Kidney capillary endothelial cell (primary cell): Measurements from ENCODE around the gene ZSWIM3.

Experiments used
- DNase-seq: peaks from one replicate; pipeline ENCODE4 v3.0.0-alpha.2; 2018; ENCODE audit warnings: low spot score

Gene ZSWIM3

GRCh38 chr20:45833030-45833882 lies 24.2 kb upstream of the ZSWIM3 start, which contains the start of gene SNX21:
TSS of gene SNX21 (plus strand) at chr20:45833799. CDS start at chr20:45833920, 121 bp downstream.
- DNase-seq = peak; percentile 77

GRCh38 chr20:45833883-45834796 lies 23.3 kb upstream of the ZSWIM3 start:
- DNase-seq = no peak

- DNase-seq = no peak
Observed at GRCh38 chr20:45834797-45835161, 22.6 kb upstream of the ZSWIM3 start.

- DNase-seq = no peak
Observed at GRCh38 chr20:45835329-45835765, 22.1 kb upstream of the ZSWIM3 start.

- no peak for DNase-seq
Observed at GRCh38 chr20:45835825-45836224, 21.6 kb upstream of the ZSWIM3 start.

- no peak for DNase-seq
Observed at GRCh38 chr20:45836841-45837240, 20.6 kb upstream of the ZSWIM3 start.

- DNase-seq = no peak
Observed at GRCh38 chr20:45840700-45841198, 16.7 kb upstream of the ZSWIM3 start.

- no peak for DNase-seq
Observed at GRCh38 chr20:45841407-45842129, 15.8 kb upstream of the ZSWIM3 start.

- DNase-seq = no peak
Observed at GRCh38 chr20:45842169-45842812, 15.1 kb upstream of the ZSWIM3 start.

- no peak for DNase-seq
Observed at GRCh38 chr20:45843506-45843905, 13.9 kb upstream of the ZSWIM3 start.

GRCh38 chr20:45845452-45845851 lies 12.0 kb upstream of the ZSWIM3 start:
- no peak for DNase-seq

- DNase-seq = no peak
Observed at GRCh38 chr20:45848421-45848820, 9.0 kb upstream of the ZSWIM3 start.

GRCh38 chr20:45848969-45849582 lies 8.3 kb upstream of the ZSWIM3 start:
- DNase-seq = no peak

GRCh38 chr20:45850238-45850637 lies 7.2 kb upstream of the ZSWIM3 start:
- no peak for DNase-seq

GRCh38 chr20:45850926-45851325 lies 6.5 kb upstream of the ZSWIM3 start:
- DNase-seq = no peak

- no peak for DNase-seq
Observed at GRCh38 chr20:45851501-45851900, 5.9 kb upstream of the ZSWIM3 start.

GRCh38 chr20:45852326-45852725 lies 5.1 kb upstream of the ZSWIM3 start:
- no peak for DNase-seq

GRCh38 chr20:45853484-45853883 lies 3.9 kb upstream of the ZSWIM3 start:
- no peak for DNase-seq

- DNase-seq = no peak
Observed at GRCh38 chr20:45857882-45858216, 435 bp downstream of the ZSWIM3 start.

GRCh38 chr20:45859916-45860315 lies 2.5 kb downstream of the ZSWIM3 start:
- DNase-seq = no peak

GRCh38 chr20:45860560-45861220 lies 3.3 kb downstream of the ZSWIM3 start:
- no peak for DNase-seq
